Kidney epithelial cell (primary cell): ENCODE results near the gene FARP1. TPM values are rescaled to one million over a fixed set of nuclear protein-coding genes. Genes with fewer than 3 reads are reported as not detected.

Source experiments
- DNase-seq: peaks from one replicate; pipeline ENCODE4 v3.0.0-alpha.2; 2010; ENCODE audit warnings: low read depth
- H3K27me3 ChIP-seq: 2 replicates; pipeline ENCODE4 v1.6.0; 2011; ENCODE audit warnings: low read length; ENCODE audit not compliant: control insufficient read depth, insufficient read depth
- H3K36me3 ChIP-seq: 2 replicates; pipeline ENCODE4 v1.5.1; 2011; ENCODE audit warnings: low read length; ENCODE audit not compliant: control insufficient read depth, insufficient read depth
- H3K4me3 ChIP-seq: 2 replicates; pipeline ENCODE4 v1.5.1; 2011; ENCODE audit warnings: low read depth, mild to moderate bottlenecking, control low read depth, low read length
- CTCF ChIP-seq: IDR thresholded peaks from 2 replicates; pipeline ENCODE4 v1.5.1; 2011; ENCODE audit warnings: mild to moderate bottlenecking, moderate library complexity, low read length, control low read depth, inconsistent platforms; ENCODE audit not compliant: insufficient read depth, poor library complexity, severe bottlenecking
- total RNA-seq: library from RNA; depleted of rRNA; stranded (reverse); fragments of >200 nt; gene quantifications from 2 replicates; pipeline ENCODE4 v1.2.3, GENCODE V29; 2015

Gene FARP1
- total RNA-seq, 1 donor from 2014 or later: 135 TPM

DNA sequence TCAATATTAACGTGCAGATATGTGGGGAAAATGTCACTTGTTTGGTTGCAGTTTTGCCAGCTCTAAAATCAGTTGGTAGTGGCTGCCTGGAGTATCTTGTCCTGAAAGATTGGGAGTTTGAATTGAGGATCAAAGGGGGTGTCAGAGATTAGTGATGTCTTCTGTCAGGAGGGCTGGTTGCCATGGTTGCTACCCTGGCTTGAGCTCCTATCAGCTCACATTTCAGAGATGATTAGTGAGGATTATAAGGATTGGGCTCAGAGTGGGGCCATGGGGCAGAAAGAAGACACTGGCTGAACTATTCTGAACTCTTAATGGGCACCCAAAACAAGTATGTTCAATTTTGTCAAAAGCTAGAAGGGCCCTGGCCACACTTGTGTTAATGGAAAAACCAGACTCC lies 129.7 kb downstream of the FARP1 start:
- no peak overlapping the region for H3K4me3 ChIP-seq
- no peak for DNase-seq
- no peak for TF ChIP-seq CTCF
- no peaks in the 10 kb centered on the region for H3K36me3 ChIP-seq
- H3K27me3 ChIP-seq: no peaks in the 10 kb centered on the region

- no peaks in the 10 kb centered on the region for H3K36me3 ChIP-seq
- DNase-seq: no peak
- no peaks in the 10 kb centered on the region for H3K27me3 ChIP-seq
- H3K4me3 ChIP-seq: no peak overlapping the region
- TF ChIP-seq CTCF: no peak
These were observed 130.4 kb downstream of the FARP1 start for GRCh38 chr13:98273067-98273823.

DNA sequence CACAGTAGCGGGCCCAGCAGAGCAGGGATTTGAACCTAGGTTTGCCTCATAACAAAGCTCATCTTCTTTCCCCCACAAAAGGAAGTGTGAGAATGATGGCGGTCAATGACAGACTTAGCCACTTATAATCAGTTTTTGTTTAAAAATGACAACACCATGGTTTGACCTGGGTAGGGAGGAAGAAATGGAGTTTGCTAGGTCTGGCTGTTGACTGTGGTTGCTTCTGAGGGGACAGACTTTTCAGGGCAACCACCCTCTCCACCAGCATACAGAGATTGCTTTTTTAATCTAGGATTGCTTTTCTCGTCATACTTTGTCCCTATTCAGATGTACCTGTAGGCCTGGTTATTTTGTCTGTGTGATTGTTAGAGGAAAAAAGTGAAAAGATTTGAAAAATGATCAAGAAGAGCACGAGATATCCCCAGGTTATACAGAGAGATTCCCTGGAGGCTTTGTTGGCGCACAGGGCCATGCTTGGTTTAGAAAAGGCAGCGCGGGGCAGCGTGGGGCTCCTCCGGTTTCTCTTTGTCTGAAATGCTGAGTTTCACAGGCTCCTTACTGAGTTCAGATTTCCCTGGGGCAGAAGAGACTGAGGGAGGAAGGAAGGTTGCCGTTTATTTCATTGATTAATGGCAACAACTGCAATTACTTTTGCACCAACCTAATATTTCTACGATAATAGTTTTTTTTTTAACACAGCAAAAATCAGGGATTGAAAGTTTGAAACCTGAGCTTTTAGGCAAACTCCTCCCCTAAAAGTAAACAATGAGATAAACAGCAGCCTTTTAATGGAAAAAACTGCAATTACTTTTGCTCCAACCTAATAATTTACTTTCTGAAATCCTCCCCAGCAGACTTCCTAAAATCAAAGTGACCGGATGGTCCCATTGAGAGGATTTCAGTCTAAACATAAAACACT lies 131.2 kb downstream of the FARP1 start:
- no peak overlapping the region for H3K4me3 ChIP-seq
- no peak for DNase-seq

DNA sequence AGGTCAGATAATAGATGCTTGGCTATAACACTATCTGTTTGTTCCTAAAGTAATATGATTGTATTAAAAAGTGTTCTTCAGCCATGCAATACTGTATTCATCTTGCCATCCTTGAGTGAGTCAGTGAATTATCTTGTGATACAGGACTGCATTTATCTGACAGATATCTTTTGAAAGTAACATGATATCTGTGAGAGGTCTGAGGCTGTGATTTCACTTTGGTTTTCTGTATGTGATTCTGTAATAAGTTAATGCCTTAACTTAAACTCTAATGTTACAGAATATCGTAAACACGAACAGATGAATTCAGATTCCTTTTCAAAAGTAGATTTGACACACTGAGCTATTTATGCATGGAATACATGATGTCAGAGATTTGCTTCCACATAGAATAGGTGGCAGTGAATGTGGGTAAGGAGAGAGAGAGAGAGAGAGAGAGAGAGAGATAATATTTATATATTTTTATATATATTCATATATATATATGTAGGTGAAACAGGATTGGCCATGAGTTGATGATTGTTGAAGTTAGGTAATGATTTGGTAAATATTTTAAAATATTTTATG lies 132.1 kb downstream of the FARP1 start:
- Histone ChIP-seq H3K27me3 (no peaks in the 10 kb centered on the region), H3K36me3 (no peaks in the 10 kb centered on the region), H3K4me3 (no peak overlapping the region)
- DNase-seq: no peak
- TF ChIP-seq CTCF: no peak

More for the DNA sequence above, 131.2 kb downstream of the FARP1 start:
- Histone ChIP-seq H3K27me3 (no peaks in the 10 kb centered on the region), H3K36me3 (no peaks in the 10 kb centered on the region)
- no peak for TF ChIP-seq CTCF

GRCh38 chr13:98275681-98276171 lies 132.8 kb downstream of the FARP1 start:
- no peak for TF ChIP-seq CTCF
- DNase-seq: no peak
- Histone ChIP-seq H3K4me3 (no peak overlapping the region), H3K27me3 (no peaks in the 10 kb centered on the region), H3K36me3 (no peaks in the 10 kb centered on the region)
